Peyer's patch (tissue), 4 donors: ENCODE data around the gene ZNF516.

ENCODE experiments used
- POLR2A ChIP-seq, 2 donors: fragments of 450-650 bp; IDR thresholded peaks; one replicate each; pipeline ENCODE4 v1.5.1; 2017; ENCODE audit warnings: antibody characterized with exemption in 2 of 2, mild to moderate bottlenecking in 2 of 2, moderate library complexity in 2 of 2
- TF ChIP-seq, protein P1 (sequence below), 6 experiments: fragments of 450-650 bp in 4 of 6; fragments of 200-600 bp in 2 of 6; sonication (generic) in 1 of 6; IDR thresholded peaks; one replicate each; pipeline ENCODE4 v1.5.1; 2017 to 2019; ENCODE audit warnings: antibody characterized with exemption in 6 of 6, mild to moderate bottlenecking in 3 of 6, moderate library complexity in 1 of 6

DNA sequence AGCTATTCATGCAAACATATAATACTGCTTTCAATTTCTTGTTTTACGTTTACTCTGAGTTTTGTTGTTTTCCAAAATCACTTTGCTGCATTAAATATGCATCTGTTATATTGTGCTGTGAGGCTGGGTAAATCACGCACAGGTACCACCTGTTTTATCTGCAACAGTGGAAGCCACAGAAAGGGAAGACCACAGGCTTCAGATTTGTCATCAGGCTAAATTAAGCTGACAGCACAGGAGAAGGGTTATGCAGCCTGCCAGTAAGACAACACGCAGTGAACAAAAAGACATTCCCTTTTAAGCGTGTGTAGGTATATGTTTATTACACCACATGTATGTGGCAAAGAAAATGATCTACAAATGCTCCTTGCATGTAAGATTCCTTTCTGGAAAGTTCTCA lies 38.2 kb downstream of the ZNF516 start:
- no peak for TF ChIP-seq POLR2A (IDR thresholded peaks at IDR 0.05)
- TF ChIP-seq, protein P1, sequence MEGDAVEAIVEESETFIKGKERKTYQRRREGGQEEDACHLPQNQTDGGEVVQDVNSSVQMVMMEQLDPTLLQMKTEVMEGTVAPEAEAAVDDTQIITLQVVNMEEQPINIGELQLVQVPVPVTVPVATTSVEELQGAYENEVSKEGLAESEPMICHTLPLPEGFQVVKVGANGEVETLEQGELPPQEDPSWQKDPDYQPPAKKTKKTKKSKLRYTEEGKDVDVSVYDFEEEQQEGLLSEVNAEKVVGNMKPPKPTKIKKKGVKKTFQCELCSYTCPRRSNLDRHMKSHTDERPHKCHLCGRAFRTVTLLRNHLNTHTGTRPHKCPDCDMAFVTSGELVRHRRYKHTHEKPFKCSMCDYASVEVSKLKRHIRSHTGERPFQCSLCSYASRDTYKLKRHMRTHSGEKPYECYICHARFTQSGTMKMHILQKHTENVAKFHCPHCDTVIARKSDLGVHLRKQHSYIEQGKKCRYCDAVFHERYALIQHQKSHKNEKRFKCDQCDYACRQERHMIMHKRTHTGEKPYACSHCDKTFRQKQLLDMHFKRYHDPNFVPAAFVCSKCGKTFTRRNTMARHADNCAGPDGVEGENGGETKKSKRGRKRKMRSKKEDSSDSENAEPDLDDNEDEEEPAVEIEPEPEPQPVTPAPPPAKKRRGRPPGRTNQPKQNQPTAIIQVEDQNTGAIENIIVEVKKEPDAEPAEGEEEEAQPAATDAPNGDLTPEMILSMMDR (IDR thresholded peaks at IDR 0.05), result no peak
